Activated CD8-positive, alpha-beta memory T cell treated with anti-CD3 and anti-CD28 coated beads for 48 hours (primary cell): ENCODE data around the gene SLCO4A1.
"Not testable (repeated sequence)": the region's sequence is repeated elsewhere in the genome, so short reads cannot be mapped to it uniquely, and the experiment has no call there.

Experiments used
- DNase-seq, 3 experiments: peaks; one replicate each; pipeline ENCODE4 v3.0.0-alpha.2; 2020; ENCODE audit warnings: low read depth in 2 of 3, low spot score in 2 of 3

The SLCO4A1 gene

DNA sequence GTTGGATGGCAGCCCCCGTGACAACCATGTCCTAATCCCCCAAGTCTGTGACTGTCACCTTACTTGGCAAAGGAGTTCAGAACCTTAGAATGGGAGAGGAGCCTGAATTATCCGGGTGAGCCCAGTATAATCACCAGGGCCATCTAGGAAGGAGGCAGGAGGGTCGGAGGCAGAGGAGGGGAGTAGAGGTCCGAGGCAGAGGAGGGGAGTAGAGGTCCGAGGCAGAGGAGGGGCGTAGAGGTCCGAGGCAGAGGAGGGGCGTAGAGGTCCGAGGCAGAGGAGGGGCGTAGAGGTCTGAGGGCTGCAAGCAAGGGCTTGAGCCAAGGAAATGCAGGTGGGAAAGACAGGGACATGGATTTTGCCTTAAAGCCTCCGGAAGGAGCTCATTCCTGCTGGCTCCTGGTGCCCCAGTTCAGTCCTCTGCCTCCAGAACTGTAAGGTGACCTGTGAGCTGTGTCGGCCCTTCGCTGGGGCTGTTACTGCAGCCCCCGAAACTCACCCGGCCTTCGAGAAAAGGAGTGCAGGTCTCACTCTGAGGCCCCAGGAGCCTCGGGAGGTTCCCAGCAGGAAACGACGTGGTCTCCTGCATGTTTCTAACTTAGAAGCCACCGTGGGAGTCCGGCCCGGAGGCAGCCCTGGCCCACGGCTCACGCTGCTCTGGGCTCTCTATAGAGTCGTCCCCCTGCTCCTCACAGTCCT is 20.0 kb upstream of the SLCO4A1 start:
- no peak for DNase-seq

DNA sequence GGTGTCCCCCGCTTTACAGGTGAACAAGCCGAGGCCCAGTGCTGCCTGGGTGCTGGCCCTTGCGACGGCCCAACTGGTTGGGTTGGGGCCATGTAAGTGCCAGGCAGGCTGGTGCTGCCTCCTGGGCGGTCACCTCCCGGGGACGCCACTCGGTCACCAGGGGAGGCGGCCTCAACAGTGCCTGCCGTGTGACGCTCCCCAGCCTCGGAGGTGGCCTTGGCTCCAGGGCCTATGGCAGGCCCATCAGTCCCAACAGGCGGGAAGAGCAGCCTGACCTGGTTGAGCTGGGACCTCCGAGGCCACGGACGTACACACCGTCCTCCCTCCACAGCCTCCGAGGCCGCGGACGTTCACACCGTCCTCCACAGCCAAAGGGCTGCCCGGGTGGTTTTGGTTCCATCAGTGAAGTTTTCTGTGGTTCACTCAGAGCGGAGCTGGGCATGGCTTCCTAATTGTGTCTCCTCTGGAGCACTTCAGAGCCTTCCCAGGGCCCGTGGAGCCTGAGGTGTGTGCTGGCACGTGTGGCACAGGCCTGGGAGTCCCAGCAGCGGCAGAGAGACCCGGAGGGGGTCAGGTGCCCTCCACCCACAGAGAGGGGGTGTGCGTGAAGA is 19.3 kb upstream of the SLCO4A1 start:
- no peak for DNase-seq

DNA sequence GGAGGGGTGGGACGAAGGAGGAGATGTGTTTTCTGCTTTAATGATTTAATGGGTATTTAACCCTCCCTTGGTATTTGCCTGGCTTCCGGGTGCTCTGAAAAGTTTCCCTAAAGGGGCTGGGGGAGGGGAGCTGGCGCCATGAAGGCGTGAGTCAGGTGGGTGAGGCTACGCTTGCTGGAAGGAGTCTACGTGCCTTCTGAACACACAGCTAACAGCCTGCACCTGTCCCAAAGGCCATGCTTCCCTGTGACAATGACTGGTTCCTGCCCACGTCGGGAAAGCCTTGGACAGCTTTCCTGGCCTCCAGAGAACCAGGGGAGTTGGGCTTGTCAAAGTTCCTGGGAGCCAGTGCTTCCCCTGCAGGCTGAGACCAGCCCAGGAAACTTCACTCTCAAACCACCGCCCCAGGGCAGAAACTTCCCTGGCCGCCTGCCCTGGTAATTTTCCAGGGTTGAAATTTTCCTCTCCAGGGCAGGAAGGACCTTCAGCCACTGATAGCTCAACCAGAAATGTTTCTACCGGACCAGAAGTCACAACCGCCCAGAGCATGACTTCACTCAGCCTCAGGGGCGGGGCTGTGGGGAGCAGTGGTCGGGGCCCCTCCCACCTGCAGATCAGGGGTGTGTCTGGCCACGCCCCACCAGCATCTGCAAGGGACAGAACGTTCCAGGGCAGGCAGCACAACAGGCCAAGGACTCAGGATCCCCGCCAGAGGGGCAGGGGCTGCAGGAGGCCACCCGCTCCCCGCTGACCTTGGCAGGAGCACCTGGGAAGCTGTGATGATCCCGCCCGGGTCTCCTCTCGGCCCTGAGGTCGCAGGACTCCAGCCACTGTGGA is 18.6 kb upstream of the SLCO4A1 start:
- peak in 2 of 3 experiments; percentile 81 to 87 for DNase-seq

DNA sequence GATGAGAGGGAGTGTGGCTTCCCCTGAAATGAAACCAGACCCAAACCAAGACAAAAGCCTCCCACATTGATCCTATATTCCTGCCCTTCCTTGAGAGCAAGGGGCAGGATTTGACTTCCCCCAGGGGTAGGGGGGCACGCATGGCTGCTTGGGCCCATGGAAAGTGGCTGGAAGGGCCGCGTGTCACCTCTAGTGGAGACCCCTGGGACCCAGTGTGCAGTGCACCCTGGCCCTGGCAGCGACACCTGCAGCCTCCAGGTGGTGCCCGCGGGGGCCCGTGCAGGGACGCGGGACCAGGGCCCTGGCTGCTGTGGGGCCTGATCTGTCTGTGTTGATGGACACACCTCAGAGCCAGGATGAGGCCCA is 18.0 kb upstream of the SLCO4A1 start:
- no peak for DNase-seq

DNA sequence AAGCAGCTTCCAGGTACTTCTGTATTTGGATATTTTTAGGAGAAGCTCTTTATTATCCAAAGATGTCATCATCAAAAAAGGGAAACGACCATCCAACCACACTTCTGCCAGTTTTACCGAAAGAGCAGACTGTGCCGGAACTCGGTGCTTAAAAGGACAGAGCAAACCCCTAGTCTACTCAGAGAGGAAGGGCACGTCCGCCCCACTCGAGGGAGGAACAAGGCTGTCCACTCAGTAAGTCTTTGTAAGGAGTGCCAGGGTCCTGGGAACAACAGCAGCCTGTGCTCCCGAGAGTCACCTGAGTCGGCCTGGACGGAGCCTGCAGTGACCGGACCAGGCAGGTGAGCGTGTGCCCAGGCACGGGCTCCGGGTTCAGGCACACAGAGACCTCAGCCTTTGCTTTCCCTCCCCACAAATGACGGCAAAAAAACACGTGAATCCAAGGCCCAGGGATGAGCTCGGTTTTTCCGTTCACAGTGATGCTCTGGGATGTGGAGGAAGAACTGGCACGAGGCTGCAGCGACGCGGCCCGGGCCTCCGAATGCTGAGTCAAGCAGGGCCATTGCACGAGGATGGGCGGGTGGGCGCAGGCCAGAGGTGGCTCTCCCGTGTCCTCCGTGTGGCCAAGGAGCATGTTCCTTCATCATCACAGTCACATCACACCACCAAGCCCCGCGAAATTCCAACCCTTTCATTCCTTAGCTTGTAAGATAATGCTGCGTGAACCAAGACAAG is 17.4 kb upstream of the SLCO4A1 start:
- DNase-seq: no peak

DNA sequence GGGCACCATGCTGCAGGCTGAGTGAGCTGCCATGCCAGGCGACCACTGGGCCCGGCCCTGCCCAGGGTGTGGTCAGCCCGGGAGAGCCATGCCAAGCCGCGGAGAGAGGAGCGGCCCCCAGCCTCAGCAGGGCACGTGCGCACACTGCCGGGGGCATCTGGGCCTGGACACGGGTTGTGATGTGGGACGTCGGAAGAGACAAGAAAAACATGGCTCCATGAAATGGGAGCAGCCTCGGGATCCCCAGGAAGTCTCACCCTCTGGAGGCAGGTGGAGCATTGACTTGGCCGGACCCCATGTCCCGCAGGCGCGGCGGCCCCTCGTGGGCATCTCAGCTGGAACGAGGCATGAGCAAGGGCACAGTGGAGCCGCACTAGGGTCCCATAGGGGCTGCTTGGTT is 16.8 kb upstream of the SLCO4A1 start:
- DNase-seq: no peak

DNA sequence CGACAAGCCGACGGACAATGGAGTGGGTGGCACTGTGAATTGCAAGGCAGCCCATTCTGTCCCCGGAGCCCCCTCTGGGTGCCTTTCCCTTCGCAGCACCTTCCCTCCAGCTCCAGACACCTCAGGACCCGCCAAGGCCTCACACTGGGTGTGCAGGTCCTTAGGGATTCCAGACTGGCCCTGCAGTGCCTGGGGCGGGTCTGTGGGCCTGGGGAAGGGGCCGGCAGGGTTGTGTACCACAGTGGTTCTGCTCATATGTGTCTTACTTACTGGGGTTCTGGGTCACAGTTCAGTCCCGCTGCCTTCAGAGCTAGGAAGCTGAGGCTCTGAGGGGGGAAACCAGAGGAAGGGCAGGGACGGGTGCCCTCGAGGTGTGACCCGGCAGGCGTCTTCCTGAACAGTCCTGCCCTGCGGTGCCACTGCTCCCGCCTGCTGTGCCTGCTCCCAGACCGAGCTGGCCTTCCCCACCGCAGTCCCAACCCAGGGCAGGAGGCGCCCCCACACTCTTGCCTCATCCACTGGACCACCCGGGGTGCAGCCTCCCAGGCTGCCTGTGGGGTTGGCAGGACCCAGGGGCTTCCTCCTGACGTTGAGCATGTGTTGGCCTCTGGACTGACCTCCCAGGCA is 16.3 kb upstream of the SLCO4A1 start:
- no peak for DNase-seq

DNA sequence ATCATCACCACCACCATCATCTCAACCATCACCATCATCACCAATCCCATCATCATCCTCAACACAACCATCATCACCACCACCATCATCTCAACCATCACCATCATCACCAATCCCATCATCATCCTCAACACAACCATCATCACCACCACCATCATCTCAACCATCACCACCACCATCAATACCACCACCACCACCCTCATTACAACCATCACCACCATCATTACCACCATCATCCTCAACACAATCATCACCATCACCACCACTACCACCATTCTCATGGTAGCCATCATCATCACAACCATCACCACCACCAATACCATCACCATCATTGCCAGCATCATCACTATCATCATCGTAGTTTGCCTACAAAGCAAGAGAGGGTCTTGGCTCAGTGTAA is 14.9 kb upstream of the SLCO4A1 start:
- DNase-seq: not testable (repeated sequence)

DNA sequence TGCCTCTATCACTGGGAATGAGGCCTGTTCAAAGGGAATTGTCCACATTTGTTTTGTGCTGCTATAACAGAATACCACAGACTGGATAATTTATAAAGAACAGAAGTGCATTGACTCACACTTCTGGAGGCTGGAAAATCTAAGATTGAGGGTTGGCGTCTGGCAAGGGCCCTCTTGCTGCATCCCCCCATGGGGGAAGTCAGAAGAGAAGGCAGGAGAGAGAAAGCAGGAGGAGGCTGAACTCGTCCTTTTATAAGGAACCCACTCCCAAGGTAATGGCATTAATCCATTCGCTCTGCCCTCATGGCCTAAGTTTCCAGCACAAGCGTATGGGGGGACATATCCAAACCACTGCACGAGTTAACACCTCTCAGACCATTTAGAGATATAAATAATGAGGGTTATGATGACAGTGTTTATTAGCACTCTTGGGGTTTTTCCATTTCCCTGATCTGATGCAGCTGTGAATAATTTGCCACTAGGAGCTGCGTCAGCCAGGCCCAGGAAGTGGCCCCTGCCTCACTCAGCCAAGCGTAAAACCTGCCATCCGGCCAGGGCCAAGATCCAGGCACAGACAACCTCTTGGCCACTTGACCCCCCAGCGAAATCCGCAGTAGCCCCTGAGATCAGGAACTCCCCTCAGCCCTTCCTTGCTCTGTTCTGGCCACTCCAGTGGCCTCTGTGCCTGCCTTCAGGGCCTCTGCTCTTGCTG is 14.2 kb upstream of the SLCO4A1 start:
- DNase-seq: no peak

DNA sequence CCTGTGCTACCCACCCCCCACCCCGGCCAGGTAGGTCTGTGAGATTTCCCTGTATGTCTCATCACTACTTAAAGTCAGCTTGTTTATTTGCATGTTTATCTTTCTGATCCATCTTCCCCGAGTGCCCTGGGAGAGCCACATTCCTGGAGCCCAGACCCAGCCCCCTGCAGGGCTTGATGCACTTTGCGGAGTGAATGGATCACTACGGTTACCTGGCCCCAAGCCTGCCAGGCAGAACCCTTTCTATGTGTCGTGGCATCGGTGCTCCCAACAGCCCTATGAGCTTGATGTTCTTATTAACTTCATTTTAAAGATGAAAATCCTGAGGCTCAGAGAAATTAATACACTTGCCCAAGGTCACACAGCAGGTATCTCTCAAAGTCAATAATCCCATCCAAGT is 13.6 kb upstream of the SLCO4A1 start:
- no peak for DNase-seq

DNA sequence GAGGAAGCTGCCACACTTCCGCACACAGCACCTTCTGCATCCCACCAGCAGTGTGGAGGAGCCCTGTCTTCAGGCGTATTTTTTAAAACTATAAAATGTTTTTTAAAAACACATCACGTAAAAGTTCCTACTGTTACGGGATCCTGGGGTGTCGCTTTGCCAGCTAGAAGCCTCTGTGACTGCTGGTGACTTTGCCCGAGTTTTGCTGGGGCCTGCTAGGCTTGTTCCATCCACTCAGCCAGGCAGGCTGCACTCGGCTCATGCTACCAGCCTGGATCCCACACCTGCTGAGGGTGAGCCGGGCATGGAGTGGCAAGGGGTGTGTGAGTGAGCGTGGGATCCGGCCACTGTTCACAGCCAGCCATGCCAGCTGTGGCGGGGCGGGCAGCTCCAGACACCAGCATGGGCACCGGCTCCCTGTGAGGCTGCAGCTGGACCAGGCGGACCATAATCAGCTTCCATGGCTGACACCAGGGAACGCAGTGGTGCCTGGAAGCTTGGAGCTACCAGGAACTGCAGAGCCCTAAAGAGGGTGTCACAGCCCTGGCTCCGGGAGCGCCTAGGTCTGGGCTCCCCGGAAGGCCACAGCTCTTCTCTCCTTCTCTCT is 12.3 kb upstream of the SLCO4A1 start:
- no peak for DNase-seq

DNA sequence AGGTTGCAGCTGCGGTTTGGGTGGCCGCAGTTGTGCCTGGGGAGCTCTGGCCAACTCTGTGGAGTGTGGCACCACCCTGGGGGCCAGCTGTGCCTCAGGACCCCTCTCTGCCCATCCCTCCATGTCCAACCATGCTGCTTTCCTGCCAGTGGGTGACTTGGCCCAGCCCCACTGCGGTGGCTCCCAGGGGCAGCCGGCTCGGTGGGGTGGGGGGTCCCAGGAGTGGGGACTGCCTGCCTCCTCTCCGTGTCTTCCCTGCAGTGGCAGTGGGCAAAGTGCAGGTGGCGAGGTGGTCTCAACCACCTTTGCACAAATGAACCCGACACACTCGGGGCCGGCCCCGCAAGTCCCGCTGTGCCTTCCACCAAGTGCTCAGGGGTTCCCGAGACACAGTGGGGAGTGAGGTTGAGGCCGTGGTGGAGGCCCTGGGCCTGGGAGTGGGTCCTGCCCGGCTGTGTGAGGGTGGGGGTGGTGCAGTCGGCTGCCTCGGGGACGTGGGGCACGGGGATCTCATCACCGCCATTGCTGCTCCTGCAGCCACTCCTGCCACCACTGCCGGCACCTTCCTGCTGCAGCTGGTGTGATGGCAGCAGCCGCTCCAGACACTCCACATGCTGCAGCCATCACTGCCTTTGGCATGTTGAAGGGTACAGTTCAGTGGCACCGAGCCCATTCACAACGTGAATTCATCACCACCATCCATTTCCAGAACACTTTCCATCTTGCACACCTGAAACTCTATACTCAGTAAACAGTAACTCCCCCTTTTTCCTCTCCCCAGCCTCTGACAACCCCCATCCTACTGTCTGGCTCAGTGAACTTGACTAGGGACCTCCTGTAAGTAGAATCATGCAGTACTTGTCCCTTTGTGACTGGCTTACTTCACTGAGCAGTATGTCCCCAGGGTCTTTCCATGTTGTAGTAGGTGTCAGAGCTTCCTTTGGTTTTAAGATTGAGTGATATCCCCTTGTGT is 10.7 kb upstream of the SLCO4A1 start:
- no peak for DNase-seq

DNA sequence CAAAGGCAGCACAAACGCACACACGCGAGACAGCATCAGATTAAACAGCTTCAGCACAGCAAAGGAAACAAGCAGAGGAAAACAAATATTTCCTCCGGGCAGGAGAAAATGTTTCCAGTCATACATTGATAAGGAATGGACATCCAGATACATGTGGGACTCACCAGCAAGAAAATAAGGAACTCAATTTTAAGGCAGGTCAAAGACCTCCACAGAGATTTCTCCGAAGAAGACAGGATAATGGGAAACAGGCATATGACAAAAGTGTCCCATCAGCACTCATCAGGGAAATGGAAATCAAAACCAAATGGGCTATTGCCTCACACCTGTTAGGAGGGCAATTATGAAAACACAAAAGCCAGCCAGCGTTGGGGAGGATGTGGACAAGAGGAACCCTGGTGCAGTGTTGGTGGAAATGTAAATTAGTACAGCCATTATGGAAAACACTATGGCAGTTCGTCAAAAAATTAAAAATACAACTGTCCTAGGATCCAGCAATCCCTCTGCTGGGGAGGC is 9.7 kb upstream of the SLCO4A1 start:
- no peak for DNase-seq

DNA sequence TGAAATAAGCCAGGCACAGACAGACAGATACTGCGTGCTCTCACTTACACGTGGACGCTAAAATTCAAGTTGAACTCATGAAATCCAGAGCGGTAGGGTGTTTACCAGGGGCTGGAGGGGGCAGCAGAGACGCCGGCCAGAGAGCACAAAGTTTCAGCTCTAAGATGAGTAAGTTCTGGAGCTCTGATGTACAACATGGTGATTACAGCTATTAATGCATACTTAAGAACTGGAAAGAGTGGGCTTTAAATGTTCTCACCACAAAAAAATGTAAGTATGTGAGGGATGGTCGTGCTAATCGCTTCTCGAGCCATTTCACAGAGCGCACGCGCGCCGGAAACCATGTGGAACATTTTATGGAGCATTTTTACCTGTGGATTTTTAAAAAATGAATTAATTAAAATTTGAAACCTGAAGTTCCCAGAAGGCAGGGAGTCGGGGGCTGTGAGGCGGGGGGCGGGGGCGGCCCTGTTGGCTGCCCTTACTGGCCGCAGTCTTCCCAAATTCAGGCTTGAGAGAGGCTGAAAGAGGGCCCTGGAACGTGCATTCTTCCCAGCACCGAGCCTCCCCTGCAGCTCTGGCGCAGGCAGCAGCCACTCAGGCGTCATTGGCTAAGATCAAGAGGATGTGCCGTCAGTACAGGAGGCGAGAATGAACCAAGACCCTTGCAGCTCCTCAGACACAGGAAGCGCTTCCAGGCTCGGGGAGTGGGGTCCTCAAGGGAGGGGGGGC is 8.5 kb upstream of the SLCO4A1 start:
- no peak for DNase-seq

DNA sequence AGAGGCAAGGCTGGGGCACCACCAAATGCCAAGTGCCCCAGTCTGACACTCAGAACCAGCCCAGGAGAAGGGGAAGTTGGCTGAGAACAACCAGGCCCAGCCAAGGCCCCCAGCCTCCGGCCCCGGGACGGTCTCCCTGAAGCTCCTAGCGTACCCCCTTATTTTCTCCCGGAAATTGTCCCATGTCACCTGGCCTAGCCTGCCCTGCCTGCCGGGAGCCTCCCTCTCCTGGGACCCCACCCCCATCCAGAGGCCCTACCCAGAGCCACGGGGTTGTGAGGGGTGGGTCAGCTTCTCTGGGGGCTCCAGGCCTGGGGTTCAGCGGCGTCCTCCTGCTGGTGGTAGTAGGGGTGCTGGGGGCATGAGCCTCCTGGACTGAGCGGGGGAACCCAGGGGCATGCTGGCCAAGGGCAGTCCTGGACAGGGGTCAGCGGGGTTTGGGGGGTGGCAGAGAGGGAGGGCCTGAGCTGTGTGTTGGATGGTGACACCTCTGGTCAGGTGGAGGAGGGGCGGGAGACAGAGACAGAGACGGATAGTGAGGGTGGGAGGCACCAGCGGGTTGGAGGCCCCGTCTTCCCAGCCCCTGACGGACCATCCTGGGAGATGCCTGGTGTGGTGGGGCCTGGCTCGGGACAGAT is 7.9 kb upstream of the SLCO4A1 start:
- DNase-seq: no peak

DNA sequence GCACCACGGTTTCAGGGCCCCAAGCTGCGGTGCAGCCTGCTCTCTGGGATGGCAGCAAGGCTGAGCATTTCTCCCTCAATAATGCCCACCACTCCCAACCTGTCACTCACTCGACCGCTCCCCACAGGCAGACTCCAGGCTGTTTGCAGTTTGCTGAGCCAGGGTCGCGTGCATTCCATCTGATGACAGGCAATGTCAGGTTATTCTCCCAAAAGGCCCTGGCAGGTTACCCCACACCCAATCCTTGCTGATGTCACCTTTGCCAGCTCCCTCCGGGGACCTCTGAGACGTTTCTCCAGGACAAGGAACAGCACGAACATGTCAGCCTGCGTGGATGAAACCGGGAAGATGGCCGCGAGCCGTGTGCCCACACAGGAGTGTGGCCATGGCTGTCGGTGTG is 7.1 kb upstream of the SLCO4A1 start:
- DNase-seq: no peak

DNA sequence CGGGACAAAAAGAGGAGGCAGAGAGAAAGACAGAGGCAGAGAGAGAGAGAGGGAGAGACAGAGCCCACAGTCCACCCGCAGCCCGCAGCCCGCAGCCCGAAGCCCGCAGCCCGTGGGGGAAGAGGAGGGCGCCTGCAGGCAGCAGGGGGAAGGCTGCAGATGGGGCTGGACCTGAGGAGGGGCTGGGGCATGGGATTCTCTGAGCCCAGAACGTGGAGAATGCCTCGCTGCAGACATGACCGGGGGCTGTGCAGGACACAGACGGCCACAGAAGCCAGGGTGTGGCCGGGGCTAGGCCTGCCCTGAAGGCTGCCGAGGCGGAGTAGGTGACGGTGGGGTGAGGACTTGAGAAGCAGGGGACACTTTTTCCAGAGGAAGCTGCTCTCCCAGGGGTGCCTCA is 6.5 kb upstream of the SLCO4A1 start:
- no peak for DNase-seq

DNA sequence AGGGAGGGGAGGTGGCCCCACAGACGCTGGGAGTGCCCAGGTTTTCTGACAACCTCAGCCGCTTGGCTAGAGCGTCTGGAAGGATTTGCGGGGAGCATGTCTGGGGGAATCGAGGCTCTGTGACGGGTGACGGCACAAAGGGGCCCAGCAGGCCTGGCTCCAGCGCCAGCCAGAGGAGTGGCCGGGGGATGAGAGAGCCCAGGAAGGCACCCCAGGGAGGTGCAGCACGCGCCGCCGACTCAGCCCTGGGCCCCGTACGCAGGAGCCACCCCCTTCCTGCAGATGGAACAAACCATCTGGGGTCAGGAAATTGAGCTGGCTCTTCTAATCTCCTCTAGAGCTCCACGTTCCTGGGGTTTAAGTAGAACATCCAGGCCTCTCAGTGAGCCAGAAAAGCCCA is 5.9 kb upstream of the SLCO4A1 start:
- DNase-seq: no peak
